ENCODE results near the gene CHD2.

CHD2 gene

DNA sequence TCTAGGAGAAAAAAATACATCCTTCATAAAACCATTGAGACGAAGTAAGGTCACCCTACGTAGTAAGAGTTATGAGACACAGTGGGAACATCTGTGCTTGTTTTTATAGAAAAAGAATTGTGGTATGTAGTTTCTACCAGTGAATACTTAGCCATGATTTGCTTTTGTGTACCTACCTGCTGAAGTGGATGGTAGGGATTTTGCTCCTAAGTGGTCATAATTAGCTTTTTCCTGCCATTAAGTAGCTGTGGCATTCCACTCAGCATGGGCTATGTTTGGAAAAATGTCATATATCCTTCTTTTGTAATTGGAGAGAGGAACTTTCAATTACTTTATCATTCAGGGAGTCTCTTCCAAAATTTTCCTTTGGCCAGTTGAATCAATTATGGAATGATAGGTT lies 63.7 kb downstream of the CHD2 start:
- DNase-seq, result no peak

DNA sequence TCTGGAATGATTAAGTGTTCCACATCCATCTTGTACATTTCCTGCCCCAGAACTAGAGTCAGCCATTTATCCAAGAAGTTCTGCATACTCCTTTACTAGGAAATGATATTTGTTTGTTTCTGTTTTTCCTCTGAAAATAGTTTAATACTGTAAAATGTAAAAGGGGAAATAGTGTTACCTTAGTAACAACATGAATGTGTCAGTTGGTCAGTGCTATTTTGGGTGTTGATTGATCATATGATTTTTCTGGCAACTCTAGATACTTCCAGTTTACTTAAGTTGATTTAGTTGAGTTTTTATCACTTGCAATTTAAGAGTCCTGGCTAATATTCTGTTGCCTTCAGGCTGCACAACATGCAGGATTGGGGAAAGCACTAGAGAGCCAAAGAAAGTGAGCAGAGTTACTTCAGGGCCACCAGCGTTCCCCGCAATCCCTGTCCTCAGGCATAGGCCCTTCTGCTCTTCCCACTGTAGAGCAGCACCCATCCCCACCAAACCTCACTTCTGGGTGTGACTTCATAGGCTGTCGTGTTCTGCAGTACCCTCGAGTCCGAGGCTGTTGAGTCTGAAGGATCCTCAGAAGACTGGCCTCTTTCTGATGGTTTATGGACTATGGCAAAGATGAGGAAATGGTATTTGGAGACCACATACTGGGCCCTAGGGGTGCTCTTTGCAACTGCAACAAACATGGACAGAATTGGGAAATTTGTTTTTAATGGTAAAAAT lies 69.0 kb downstream of the CHD2 start:
- peak; percentile 51 for DNase-seq

DNA sequence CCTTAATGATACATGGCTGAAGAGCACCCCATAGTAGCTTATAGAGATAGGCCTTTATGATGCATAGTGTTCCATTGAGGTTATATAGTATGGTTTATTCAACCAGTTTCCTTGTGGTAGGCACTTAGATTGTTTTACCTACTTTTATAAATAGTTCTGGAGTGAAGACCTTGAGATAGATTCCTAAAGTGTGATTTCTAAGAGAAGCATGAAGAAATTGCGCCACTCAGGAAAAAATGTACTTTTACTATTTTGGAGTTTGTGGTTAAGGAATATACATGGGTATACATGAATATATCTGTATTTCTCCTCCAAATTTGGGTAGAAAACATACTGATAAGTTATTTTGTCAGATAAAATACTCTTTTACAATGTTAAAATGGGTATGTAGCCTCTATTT lies 70.5 kb downstream of the CHD2 start:
- DNase-seq, result no peak

DNA sequence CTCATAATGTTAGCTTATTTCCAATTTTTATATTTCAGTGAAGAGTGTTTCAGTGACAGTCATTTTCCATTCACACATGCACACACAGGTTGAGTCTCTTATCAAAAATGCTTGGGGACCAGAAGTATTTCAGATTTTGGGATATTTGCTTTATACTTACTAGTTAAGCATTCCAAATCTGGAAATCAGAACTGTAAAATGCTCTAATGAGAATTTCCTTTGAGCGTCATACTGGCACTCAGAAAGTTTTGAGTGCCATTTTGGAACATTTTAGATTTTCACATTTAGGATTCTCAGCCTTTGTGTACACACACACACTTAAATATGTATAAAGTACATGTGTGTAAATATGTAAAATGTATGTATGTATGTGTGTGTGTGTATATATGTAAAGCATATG lies 71.0 kb downstream of the CHD2 start:
- DNase-seq, result no peak

DNA sequence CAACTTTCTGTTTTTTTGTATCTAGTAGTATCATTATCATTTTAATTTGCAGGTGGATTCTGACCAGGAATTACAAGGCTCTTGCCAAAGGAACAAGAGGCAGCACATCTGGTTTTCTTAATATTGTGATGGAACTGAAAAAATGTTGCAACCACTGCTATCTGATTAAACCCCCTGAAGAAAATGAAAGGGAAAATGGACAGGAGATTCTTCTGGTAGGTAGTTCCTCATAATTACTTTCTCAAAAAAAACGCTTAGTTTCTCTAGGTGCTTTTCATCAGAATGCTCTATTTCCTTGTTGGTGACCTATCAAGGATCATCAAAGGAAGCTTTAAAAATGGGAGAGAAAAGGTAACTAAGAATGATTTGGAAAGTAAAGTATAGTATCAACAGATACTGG lies 71.6 kb downstream of the CHD2 start:
- peak; percentile 56 for DNase-seq

DNA sequence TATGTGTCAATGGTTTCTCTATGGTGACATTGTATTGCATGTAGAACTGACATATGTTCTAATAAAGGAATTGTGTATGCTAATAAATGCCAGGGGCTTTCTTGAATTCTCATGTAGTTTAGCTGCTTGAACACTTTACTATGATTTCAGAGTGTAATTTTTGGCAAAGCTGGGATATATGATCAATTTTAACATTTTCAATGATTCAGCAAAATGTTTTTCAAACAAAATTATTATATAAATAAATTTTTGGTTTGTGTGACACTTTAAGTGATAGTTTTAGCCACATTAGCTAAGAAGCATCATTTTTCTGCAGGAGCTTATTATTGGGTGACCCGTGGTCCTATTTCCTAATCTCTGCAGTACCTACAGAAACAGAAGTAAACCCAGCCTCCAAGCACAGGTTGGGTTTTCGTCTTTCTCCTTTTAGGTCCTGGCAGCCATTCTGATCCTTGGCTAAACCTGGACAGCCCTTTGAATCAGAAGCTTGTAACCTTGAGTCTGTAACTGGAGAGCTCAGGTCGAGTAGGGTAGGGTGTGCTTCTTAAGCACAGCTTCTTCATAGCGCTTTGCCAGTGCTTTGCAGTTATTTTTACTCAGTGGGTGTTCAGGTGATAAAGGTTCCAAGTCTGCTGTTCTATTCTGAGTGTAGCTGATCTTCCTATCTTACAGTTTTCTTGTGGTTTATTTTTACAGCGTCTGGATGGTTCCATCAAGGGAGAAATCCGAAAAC lies 74.2 kb downstream of the CHD2 start:
- DNase-seq, result no peak

DNA sequence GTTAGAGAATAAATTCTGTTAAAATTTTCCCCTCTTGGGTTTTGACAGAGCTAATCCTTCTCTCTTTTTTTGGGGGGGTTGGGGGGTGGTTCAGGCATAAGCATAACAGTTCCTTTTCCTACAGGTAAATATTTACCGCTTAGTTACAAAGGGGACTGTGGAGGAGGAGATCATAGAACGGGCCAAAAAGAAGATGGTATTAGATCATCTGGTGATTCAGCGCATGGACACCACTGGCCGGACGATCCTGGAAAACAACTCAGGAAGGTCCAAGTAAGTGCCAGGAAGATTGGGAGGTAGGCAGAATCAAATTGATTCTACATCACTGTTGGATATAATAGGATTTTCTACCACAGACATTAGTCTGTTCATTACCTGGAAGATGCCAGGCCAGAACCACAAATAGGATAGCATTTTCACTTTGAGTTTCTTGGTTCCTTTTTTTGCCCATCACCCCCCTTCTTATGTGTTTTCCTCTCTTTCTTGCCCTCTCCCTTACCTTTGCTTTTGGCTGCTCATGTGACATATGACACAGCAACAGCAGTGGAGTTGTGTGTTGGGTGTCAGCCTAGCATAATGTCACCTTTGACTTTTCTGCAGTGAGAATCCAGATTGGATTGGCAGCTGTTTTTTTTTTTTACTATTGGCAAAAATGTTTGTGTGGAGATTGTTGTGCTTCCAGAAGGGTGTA lies 79.0 kb downstream of the CHD2 start:
- no peak for DNase-seq

DNA sequence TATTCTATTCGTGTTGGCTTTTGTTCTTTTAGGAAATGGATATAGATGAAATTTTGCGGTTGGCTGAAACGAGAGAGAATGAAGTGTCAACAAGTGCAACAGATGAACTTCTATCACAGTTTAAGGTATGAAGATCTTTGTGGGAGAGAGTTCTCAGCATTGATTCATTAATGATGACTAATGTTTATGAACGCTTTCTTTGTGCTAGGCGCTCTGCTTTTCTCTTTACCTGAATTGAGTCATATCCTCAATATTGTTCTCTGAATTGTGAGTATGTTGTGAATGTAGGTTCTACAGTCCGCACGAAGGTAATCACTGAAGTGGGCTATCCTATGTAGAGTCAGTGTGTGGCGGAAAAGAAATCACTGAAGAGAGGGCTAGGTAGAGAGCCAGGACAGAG lies 81.2 kb downstream of the CHD2 start:
- DNase-seq, result no peak

DNA sequence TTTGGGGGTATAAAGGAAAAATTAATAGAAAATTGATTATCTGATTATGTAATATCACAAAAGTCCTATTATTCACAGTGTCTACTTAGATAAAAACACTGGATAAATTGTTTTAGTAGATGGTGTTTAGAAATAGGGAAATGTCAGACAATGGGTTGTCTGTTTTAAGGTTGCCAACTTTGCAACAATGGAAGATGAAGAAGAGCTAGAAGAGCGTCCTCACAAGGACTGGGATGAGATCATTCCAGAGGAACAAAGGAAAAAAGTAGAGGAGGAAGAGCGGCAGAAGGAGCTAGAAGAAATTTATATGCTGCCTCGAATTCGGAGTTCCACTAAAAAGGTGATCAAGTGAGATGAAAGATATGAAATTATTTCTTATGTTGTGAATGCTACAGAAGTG lies 84.0 kb downstream of the CHD2 start:
- no peak for DNase-seq

DNA sequence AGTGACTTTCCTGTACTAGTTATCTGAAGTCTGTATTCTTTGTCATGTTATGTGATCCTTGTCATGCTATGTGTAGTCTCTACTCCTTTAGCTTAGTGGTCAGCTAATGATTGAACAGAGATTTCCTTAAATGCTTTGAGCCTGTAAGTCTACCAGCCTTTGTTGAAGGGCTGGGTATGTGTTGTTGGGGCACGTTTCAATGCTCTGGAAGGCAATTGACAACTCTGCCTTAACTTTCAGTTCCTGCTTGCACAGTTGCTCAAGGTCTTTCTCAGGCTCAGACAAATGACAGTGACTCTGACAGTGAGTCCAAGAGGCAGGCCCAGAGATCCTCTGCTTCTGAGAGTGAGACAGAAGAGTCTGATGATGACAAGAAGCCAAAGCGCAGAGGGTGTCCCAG lies 89.3 kb downstream of the CHD2 start:
- DNase-seq, result peak; percentile 53

DNA sequence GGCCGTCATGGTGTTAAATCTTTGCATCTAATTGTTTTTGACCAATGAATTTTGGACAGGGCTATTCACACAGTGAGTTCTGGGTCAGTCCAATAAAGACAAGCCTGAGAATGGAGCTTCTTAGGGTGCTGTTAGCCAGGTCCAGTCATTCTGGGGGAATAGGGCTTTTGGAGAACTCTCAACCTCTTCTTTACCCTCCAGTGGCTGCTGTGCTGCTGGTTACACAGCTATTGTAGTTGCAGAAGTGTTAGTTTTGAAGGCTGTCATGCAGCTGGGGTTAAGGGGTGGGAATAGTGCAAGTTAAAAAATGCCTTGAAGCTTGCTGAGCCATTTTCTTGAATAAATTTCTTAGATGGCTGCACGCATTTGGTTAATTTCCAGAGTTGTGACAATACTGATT lies 89.9 kb downstream of the CHD2 start:
- DNase-seq, result no peak

DNA sequence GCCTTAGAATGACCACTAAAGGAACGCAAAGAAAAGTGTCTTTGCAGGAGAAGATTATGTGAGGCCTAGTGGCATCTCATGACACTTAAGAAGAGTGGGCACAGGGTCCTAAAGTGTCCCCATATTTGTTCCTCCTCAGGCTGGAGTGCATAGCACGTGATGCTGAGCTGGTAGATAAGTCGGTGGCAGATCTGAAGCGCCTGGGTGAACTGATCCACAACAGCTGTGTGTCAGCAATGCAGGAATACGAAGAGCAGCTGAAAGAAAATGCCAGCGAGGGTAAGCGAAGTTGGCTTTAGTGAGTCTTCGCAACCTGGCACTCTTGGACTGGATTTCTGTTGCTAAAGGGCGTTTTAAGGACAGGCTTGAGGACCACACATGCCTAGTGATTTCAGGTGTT lies 92.6 kb downstream of the CHD2 start:
- DNase-seq, result no peak

DNA sequence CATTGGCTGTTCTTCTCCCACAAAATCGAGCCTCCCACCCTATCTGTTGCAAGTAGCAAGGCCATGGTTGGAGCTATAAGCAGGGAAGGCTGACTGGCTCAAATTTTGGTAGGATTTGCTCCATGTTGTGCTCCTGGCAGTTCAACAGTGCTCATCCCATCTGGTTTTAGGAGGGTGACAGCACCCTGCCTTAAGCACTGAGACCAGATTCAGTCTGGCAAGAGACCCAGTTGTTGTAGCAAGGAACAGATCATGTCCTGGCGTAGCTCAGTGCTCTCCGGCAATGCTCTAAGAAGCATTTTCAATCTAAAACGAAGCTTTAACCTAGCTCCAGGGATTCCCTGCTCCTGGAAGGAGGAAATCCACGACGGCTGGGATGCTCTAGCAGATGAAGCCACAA lies 97.7 kb downstream of the CHD2 start:
- no peak for DNase-seq

DNA sequence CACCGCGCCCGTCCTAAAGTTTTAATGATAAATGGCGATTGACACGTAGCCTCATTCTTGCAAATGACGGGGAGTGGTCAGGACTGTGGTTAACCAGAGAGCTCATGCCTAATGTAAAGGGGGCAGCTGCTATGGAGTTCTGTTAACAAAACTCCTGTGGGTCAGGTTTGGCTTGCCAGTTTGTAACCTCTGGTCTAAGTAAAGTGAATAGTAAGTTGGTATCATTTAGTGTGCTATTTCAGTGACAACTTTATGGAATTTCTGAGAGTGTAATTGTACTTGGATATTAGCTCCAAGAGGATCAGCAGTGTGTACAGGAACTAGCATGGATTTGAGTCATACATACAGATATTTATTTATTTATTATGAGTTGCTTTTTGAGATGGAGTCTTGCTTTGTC lies 101.0 kb downstream of the CHD2 start:
- no peak for DNase-seq

DNA sequence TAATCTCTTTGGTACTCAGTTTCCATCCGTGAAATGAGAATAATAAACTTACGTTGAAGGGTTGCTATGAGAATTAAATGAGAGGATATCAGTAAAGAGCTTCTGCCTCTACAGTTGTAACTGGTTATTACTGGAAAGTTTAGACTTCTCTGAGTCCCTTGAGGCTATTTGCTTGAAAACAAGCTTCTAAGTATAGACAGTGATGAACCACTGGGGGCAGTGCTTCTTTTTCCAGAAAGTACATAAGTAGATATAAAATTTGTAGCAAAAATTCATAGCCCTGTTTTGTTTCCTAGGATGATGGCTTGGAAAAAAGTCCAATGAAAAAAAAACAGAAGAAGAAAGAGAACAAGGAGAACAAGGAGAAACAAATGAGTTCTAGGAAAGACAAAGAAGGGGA lies 101.8 kb downstream of the CHD2 start:
- no peak for DNase-seq

DNA sequence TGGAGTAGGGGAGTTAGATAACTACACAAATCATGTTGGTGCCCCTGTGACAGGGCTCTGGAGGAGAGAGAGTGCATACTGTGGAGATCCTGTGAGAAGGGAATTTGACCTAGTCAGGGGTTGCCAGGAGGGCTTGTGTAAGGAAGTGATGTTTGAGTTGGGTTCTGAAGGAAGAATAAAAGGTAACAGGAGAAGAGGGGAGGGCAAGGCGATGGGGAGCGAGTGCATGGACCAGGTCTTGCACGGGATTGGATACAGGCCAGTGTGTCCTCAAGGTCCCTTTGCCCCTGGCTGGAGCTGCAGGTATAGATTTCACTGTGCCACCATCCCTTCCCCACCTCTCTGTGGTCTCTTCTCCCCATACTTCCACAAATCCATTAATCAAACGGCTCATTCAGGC lies 105.0 kb downstream of the CHD2 start:
- DNase-seq, result no peak

DNA sequence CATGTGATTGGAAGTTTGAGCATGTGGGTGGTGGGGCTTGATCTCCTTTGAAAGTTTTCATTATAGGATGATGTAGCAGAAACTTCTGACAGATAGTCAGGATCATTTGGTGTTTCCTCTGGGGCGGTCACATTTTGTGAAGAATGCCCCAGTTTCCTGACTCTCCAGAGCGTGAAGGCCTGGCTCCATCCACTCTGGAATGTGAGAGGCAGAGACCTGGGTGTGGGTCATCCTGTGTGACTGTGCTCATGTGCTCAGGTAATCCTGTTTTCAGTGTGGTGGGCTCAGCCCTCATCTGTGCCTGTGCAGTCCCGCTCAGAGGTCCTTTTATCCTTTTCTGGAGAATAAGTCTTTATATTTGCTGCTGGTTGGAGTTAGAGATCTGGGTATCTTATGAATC lies 107.9 kb downstream of the CHD2 start:
- DNase-seq, result no peak

DNA sequence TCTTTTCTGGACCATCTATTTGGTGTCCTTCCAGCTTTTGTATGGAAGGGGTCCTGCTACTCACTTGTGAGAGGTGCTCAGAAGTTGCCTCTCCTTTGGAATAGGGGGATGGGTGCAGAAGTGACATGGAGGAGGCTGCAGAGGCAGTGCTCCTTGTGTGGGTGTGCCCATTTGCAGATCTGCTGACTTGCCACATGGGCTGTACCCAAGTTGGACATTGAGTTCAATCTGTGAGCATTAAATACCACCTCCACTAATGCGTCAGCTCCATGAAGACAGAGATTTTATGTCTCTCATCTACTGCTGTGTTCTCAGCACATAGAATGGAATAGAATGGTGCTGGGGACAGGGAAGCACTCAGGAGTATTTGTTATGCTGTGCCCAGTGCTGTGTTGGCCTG lies 112.7 kb downstream of the CHD2 start:
- no peak for DNase-seq

DNA sequence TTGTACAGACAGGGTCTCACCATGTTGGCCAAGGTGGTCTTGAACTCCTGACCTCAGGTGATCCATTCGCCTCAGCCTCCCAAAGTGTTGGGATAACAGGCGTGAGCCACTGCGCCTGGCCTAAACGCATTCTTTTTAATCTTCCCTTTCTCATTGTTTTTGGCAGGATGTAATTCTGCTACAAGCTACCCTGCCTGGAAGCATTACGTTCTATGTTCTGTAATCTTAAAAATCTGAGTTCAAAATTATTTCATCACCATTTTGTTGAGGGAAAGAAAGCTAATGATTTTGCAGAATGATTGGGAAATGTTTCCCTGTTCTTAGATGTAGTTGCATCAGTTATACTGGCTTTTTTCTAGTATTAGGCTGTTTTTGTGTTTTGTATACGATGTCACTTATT lies 117.4 kb downstream of the CHD2 start:
- no peak for DNase-seq

DNA sequence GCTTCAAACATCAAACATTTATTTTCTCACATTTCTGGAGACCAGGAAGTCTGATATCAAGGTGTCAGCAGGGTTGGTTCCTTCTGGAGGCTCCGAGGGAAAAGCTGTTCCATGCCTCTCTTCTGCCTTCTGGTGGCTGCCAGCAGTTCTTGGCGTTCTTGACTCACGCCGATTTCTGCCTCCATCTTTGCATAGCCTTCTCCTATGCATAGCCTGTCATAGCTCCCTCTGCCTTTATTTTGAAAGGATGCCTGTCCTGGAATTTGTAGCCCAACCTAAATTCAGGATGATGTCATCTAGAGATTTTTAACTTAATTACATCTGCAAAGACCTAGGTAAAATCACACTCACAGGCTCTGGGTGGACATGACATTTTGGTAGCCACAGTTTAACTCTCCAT lies 118.5 kb downstream of the CHD2 start:
- no peak for DNase-seq

DNA sequence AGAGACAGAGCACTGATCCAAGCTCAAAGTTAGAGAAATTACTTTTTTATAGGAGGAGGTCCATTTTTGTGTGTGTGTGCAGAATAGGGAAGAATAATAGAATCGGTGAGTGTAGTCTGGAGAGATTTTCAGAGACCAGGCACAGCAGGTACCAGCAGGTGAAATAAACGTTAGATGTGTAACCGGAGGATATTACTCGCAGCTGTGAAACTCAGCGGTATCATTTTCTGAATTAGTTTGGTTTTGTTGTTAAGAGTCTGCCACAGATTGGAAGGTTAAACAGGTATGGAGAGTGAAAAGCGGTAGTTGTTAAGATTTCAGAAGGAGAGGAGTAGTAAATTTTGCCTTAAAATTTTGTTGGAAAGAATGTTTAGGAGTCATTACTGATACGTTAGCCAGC lies 119.0 kb downstream of the CHD2 start:
- no peak for DNase-seq

DNA sequence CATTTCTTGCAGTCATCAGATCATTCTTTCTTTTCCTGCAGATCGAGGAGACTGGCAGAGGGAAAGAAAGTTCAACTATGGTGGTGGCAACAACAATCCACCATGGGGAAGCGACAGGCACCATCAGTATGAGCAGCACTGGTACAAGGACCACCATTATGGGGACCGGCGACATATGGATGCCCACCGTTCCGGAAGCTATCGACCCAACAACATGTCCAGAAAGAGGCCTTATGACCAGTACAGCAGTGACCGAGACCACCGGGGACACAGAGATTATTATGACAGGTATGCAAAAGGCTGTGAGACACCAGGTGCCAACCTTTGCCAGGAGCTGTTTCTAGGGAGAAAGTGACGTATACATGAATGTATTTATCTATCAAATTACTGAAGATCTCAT lies 119.8 kb downstream of the CHD2 start:
- DNase-seq, result no peak

DNA sequence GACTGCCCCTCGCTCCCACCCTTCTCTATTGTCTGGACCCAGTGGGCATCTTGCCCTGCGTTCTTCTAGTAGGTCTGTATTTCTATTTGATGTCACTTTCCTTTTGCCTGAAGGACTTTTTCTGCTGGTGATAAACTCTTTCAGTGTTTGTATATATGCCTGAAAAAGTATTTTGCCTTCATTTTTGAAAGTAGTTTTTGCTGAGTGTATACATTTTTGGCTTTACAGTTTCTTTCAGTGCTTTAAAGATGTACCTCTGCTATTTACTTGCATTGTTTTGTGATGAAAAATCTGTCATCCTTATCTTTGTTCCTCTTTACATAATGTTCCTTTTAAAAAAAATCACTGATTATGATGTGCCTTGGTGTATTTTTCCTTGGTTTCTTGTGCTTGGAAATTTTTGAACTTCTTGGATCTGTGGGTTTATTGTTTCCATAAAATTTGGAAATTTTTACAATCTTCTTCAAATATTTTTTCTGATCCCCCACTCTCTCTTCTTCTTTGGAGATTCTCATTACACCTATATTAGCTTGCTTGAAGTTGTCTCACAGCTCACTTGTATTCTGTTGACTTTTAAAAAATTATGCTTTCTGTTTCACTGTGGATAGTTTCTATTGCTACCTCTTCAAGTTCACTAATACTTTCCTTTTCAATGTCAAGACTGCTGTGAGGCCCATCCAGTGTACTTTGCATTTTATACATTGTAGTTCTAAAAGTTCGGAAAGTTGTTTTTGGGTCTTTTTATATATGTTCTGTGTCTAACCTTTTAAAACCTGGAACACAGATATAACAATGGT lies 121.0 kb downstream of the CHD2 start:
- DNase-seq, result no peak

DNA sequence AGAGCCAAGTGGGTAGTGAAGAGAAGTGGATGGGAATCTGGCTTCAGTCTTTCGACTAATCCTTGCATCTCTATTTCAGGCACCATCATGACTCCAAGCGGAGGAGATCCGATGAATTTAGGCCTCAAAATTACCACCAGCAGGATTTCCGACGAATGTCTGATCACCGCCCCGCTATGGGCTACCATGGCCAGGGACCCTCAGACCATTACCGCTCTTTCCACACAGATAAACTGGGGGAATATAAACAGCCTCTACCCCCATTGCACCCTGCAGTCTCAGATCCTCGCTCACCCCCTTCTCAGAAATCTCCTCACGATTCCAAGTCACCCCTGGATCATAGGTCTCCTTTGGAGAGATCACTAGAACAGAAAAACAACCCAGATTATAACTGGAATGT lies 124.2 kb downstream of the CHD2 start:
- no peak for DNase-seq
